Activated naive CD4-positive, alpha-beta T cell treated with anti-CD3 and anti-CD28 coated beads for 36 hours (primary cell): Measurements from ENCODE around the gene SIK3. TPM values are rescaled to one million over a fixed set of nuclear protein-coding genes. Genes with fewer than 3 reads are reported as not detected.

Source experiments
- CTCF ChIA-PET: fragments of 350-600 bp; sonication (Branson Sonifier 250); formaldehyde crosslinking; loops from one replicate; lab custom pipeline; 2021; ENCODE audit warnings: antibody characterized with exemption; lab: Charles Lee
- DNase-seq: peaks from one replicate; pipeline ENCODE4 v3.0.0-alpha.2; 2020
- H3K27ac Mint-ChIP-seq: one replicate; pipeline ENCODE4 v1.8.0; 2021; ENCODE audit warnings: mild to moderate bottlenecking, mixed read lengths
- H3K27me3 Mint-ChIP-seq: one replicate; pipeline ENCODE4 v1.8.0; 2021; ENCODE audit warnings: low read depth, mixed read lengths
- H3K36me3 Mint-ChIP-seq: one replicate; pipeline ENCODE4 v1.8.0; 2021; ENCODE audit warnings: low read depth, mixed read lengths
- H3K4me1 Mint-ChIP-seq: one replicate; pipeline ENCODE4 v1.8.0; 2021; ENCODE audit warnings: low read depth, mixed read lengths
- H3K4me3 Mint-ChIP-seq: one replicate; pipeline ENCODE4 v1.8.0; 2021; ENCODE audit warnings: mild to moderate bottlenecking, moderate library complexity, mixed read lengths
- H3K9me3 Mint-ChIP-seq: one replicate; pipeline ENCODE4 v1.8.0; 2021; ENCODE audit warnings: mixed read lengths
- intact Hi-C: fragments of 100-400 bp; cut with micrococcal nuclease; formaldehyde crosslinking; loops from one replicate; pipeline ENCODE4 v1.15.1; 2023
- total RNA-seq, 2 experiments: library from RNA; stranded (reverse); gene quantifications; one replicate each; pipeline ENCODE4 v1.2.3, GENCODE V29; 2021

Gene SIK3
- total RNA-seq, 2 experiments from 2014 or later, result 13.8 to 15.7 TPM

DNA sequence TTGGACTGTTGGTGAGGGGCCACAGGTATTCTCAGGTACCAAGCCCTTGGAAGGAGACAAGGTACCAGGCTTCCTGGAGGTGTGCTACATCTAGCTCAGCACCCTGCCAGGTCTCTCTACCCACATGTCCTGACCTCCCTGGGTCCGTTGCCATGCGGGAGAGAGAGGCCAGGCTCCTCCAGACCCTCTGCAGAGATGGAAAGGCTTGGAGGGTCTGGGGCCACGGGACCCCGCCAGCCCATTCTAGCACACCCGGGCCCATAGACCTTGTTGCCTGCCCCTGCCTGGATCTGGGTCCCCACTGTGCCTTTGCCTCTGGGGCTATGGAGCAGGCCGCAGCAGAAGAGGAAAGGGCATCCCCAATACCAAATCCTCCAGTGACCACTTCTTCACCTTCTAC, 270.8 kb downstream of the SIK3 start:
- H3K36me3 Mint-ChIP-seq, result no peaks in the 10 kb centered on the region
- H3K4me1 Mint-ChIP-seq, result no peaks in the 10 kb centered on the region
- CTCF ChIA-PET, result interaction anchor here (1.2 kb wide), 1 partner anchor 36 kb away, joined by 3 read pairs; the partner anchor contains the start of gene APOA5
- DNase-seq, result no peak
- no peak overlapping the region for H3K4me3 Mint-ChIP-seq
- no peak overlapping the region for H3K27ac Mint-ChIP-seq
- H3K9me3 Mint-ChIP-seq, result no peaks in the 10 kb centered on the region
- H3K27me3 Mint-ChIP-seq, result no peaks in the 10 kb centered on the region
- intact Hi-C loops, result no loop called here

DNA sequence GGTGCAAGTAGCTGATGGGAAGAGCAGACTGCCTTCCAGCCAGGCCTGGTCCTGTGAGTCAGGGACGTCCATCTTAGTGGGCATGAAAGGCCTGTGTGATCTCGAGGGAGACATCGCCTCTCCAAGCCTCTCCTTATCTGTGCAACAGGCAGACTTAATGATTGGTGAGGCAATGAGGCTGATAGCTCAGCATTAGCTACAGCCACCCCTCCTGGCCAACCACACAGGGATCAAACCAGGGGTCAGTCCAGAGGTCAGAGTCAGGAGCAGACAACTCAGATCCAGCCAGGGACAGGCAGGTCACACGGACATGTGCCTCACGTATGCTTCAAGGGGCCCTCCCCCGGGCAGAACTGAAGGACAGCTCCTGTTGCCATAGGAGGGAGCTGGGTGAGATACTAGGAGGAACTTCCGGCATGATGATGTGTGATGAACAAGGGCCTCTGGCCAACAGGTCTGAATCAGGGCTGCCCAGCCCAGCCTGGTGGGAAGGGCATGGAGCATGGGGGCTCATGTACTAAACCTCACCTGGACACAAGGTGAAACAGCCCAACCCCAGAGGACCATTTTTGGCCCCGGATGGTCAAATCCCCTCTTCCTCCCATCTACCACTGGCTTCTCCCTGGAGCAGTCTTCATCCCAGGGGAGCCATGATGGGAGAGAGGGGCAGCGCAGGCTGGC, 271.3 kb downstream of the SIK3 start:
- no peak for DNase-seq
- intact Hi-C loops, result no loop called here
- CTCF ChIA-PET, result interaction anchor here (0.5 to 1.2 kb wide), 2 partner anchors 36 to 279 kb away, joined by 3 read pairs; partner anchors contain the start of gene APOA5
- Mint-ChIP-seq H3K4me1 (no peaks in the 10 kb centered on the region), H3K36me3 (no peaks in the 10 kb centered on the region), H3K9me3 (no peaks in the 10 kb centered on the region), H3K4me3 (no peak overlapping the region), H3K27me3 (no peaks in the 10 kb centered on the region), H3K27ac (no peak overlapping the region)

DNA sequence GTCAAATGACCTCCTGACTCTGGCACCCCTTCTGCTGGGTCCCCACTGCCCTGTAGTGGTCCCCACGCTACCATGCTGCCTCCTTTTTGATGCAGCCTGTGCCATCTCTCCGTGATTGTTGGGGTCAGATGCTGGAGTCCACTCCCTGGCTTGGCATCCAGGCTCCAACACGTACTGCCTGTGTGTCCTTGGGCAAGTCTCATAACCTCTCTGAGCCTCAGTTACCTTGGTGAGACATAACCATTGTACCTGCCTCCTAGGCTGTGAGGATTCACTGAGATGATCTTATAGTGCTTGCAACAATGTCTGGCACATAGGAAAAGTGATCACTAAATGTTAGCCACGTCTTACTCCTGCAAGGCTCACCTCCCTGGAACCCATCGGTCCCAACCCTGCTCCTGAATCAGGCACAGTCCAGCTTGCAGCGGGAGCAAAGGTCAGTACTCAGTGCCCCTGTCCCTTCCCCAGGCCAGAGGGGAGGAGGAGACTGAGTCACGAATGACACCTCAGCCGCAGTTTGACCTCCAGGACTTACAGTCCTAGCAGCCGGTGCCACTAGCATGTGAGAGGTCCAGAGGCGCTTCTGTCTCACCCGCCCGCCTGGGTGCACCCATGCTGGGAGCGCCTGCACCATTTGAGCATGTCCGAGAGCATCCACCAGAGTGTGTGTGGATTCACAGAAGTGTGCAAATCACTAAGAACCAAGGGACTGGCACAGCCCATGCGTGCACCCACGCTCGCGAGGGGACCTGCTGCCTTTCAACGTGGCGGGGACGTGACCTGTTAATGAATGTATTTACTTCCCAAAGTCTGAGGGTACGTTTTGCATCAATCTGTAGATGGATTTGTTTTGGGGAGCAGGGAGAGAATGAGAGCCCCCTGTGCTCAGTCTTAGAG, 272.1 kb downstream of the SIK3 start:
- no peak overlapping the region for H3K27ac Mint-ChIP-seq
- CTCF ChIA-PET, result interaction anchor here (0.5 to 1.2 kb wide), 3 partner anchors 13 to 280 kb away, joined by 3 read pairs; partner anchors contain the start of gene APOA5
- no peaks in the 10 kb centered on the region for H3K27me3 Mint-ChIP-seq
- no peak overlapping the region for H3K4me3 Mint-ChIP-seq
- H3K36me3 Mint-ChIP-seq, result no peaks in the 10 kb centered on the region
- H3K4me1 Mint-ChIP-seq, result no peaks in the 10 kb centered on the region
- no peaks in the 10 kb centered on the region for H3K9me3 Mint-ChIP-seq
- DNase-seq, result no peak
- intact Hi-C loops, result no loop called here

DNA sequence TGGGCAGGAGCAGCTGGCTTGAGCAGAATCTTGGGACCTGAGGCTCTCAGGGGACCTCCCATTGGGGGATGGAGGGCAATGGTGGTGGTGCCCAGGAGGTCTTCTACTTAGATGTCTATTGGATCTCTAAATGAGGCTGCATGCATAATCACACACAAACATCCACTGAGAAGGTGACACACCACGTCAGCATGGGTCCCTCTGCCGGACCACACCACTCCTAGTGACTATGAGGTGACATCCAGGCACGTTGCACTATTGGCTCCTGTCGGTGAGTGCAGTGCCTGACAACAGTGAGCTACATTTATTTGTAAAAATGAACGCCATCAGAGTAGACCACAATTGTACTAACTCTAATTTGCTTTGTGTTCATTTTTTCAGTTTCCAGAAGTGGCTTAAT, 272.8 kb downstream of the SIK3 start:
- Mint-ChIP-seq H3K9me3 (no peaks in the 10 kb centered on the region), H3K27ac (no peak overlapping the region), H3K4me3 (no peak overlapping the region), H3K27me3 (no peaks in the 10 kb centered on the region), H3K36me3 (no peaks in the 10 kb centered on the region), H3K4me1 (no peaks in the 10 kb centered on the region)
- no peak for DNase-seq
- intact Hi-C loops, result no loop called here
- CTCF ChIA-PET, result interaction anchor here (0.5 to 1.4 kb wide), 2 partner anchors 10 to 12 kb away, joined by 3 to 4 read pairs; no protein-coding TSS in a partner anchor

DNA sequence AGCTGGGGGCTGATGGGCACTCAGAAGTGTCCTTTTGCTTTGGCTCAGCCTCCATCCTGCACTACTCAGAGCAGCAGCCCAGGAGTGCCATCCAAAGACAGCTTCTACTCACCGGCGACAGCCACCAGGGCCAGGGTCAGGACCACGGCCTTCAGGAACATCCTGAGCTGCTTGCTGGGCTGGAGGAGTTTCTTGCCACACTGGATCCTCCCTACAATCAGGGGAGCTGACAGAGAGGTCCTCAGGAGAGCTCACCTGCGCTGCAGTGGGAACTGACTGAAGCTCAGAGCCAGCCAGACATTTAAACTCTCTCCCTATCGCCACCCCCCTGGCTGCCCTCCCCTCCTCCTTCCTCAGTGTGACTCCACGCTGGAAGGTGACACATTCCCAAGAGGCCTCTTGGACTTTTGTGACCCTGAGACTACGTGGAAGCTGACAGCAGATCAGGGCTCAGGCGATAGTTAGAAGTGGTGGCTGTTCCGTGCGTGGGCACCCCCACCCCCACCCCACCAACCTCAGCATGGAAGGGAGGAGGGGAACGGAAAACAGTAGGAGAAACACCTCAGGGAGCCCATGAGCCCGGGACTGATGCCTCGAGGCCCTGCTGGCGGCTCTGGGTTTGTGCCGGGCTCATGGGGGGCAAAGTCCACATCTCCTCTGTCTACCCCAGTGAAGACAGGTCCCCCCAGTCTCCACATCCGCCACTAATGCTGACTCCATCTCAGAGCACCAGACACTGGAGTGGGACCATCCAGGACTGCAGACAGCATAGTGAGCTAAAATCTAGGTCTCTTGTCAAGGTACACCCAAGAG, 275.0 kb downstream of the SIK3 start, which contains the start of gene APOA4:
Gene APOA4, minus strand, starts transcription at position 274 of the 813 bp plus-strand sequence. Its CDS starts 113 bp downstream, at position 161.
- Mint-ChIP-seq H3K4me1 (no peaks in the 10 kb centered on the region), H3K36me3 (no peaks in the 10 kb centered on the region), H3K4me3 (no peak within 1 kb of the TSS), H3K27me3 (no peaks in the 10 kb centered on the region), H3K27ac (no peak within 1 kb of the TSS), H3K9me3 (no peaks in the 10 kb centered on the region)
- no peak for DNase-seq
- CTCF ChIA-PET, result interaction anchor here (0.9 to 1.9 kb wide), 3 partner anchors 10 to 31 kb away, joined by 3 to 7 read pairs (median 3); partner anchors contain the start of gene APOA5
- intact Hi-C loops, result no loop called here

DNA sequence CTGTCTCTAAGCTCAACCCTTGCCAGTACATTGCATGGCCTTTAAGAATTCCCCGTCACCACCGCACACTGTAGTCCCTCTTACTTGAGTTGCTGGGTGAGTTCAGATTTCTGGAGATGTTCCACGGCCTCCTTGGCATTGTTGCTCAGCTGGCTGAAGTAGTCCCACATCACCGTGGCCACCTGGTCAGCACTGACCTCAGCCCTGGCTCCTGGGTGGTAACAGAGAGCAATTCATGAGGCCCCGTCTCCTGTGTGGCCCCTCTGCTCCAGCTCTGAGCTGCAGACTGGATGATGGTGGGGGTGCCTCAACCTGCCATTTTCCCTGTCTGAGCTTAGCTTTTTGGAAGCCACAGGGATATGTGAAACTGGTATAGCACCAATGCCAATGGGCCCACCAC, 275.7 kb downstream of the SIK3 start:
- no peak overlapping the region for H3K4me3 Mint-ChIP-seq
- H3K9me3 Mint-ChIP-seq, result no peaks in the 10 kb centered on the region
- no peak overlapping the region for H3K27ac Mint-ChIP-seq
- no peaks in the 10 kb centered on the region for H3K4me1 Mint-ChIP-seq
- H3K36me3 Mint-ChIP-seq, result no peaks in the 10 kb centered on the region
- DNase-seq, result no peak
- H3K27me3 Mint-ChIP-seq, result no peaks in the 10 kb centered on the region
- CTCF ChIA-PET, result interaction anchor here (0.9 to 1.9 kb wide), 3 partner anchors 10 to 31 kb away, joined by 3 to 7 read pairs (median 3); partner anchors contain the start of gene APOA5
- intact Hi-C loops, result no loop called here

DNA sequence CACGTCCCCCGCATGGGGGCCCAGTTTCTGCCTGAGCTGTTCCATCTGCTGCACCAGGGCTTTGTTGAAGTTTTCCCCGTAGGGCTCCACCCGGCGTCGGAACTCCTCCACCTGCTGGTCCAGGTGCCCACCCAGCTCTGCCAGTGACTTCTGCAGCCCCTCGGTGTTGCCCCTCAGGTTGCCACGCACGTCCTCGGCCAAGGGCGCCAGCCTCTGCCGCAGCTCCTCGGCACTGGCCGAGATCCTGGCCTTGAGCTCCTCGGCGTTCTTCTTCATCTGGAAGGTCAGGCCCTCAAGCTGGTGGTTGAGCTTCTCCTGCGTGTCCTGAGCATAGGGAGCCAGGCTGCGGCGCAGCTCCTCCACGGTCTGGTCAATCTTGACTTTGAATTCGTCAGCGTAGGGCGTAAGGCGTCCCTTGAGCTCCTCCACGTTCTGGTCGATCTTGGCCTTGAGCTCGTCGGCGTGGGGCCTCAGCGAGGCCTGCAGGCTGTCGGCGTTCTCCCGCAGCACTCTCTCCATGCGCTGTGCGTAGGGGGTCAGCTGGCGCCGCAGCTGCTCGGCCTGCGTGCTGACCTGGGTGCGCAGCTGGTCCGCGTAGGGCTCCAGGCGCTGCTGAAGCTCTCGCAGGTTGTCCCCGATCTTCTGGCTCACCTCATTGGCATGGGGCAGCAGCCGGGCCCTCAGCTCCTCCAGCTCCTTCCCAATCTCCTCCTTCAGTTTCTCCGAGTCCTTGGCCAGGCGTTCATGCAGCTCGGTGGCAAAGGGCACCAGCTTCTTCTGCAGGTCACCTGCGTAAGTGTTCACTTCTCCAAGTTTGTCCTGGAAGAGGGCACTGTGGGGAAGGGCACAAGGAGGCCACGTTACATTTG, 276.9 kb downstream of the SIK3 start:
- H3K27me3 Mint-ChIP-seq, result no peaks in the 10 kb centered on the region
- no peak overlapping the region for H3K27ac Mint-ChIP-seq
- intact Hi-C loops, result no loop called here
- CTCF ChIA-PET, result interaction anchor here (1.0 to 1.8 kb wide), 2 partner anchors 28 to 30 kb away, joined by 3 to 4 read pairs; partner anchors contain the start of gene APOA5
- no peaks in the 10 kb centered on the region for H3K9me3 Mint-ChIP-seq
- no peaks in the 10 kb centered on the region for H3K36me3 Mint-ChIP-seq
- no peak overlapping the region for H3K4me3 Mint-ChIP-seq
- DNase-seq, result no peak
- no peaks in the 10 kb centered on the region for H3K4me1 Mint-ChIP-seq

DNA sequence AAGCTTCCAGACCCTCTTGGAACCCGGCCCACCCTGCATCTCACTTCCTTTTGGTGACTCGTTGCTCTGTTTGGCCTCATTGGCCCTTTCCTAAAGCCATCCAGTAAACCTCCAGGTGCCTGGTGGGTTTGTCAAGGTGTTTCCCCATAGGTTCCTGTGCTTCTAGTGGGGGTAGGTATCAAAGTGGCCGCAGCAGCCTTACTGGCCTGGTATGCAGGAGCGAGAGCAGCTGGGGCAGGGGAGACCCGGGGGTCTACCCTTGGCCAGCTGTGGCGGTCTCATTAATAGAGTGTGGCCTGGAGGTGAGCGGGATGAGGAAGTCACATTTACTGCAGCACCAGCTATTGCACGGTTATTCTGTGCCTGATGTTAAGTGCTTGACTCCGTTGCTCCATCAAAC, 279.2 kb downstream of the SIK3 start:
- Mint-ChIP-seq H3K9me3 (no peaks in the 10 kb centered on the region), H3K4me1 (no peaks in the 10 kb centered on the region), H3K36me3 (no peaks in the 10 kb centered on the region), H3K27ac (no peak overlapping the region), H3K4me3 (no peak overlapping the region), H3K27me3 (no peaks in the 10 kb centered on the region)
- DNase-seq, result no peak
- intact Hi-C loops, result no loop called here
- CTCF ChIA-PET, result no interaction called here

DNA sequence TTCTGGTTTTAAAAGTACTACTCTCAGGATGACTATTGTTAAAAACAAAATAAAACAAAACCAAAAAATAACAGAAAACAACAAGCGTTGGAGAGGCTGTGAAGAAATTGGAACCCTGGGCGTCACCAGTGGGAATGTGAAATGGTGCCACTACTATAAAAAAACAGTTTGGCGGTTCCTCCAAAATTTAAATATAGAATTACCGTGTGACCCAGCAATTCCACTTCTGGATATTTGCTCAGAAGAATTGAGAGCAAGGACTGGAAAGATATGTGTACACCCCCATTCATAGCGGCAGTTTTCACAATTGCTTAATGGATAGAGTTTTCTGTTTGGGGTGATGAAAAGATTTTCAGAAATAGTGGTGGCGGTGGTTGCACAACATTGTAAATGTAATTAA, 283.7 kb downstream of the SIK3 start:
- H3K36me3 Mint-ChIP-seq, result no peaks in the 10 kb centered on the region
- no peak overlapping the region for H3K4me3 Mint-ChIP-seq
- H3K9me3 Mint-ChIP-seq, result no peaks in the 10 kb centered on the region
- intact Hi-C loops, result no loop called here
- no peaks in the 10 kb centered on the region for H3K4me1 Mint-ChIP-seq
- DNase-seq, result no peak
- H3K27me3 Mint-ChIP-seq, result no peaks in the 10 kb centered on the region
- H3K27ac Mint-ChIP-seq, result no peak overlapping the region
- CTCF ChIA-PET, result no interaction called here

DNA sequence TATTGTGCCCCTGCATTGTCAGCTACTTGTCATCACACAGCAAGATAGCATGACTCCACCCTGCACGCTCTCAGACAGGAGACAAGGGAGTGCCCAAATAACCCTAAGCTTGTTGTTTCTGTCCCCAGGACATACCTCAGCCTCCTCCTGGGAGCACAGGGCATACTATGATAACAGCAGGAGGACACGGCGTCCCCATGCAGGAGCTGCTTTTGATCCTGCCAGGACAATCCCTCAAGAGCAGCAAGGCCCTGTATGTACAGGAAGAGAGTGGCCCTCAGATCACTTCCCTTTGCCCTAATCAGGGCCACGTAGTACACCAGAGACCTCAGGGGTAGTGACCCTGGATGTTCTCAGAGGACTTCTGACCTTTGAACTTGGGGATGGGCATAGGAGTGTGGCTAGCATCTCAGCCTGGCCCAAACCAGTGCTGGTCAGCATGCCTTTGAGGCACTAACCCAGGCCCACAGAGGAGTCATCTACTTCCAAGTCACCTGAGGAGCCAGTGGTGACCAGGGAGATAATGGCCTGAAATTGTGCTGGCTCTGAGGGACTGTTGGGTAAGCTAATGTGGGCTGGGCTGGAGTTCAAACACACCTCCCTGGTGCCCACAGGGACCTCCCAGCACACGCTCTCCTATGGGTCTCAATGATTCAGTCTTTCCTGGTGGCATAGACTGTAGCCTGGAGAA, 284.3 kb downstream of the SIK3 start:
- Mint-ChIP-seq H3K27ac (no peak overlapping the region), H3K4me1 (no peaks in the 10 kb centered on the region), H3K9me3 (no peaks in the 10 kb centered on the region), H3K36me3 (no peaks in the 10 kb centered on the region), H3K27me3 (no peaks in the 10 kb centered on the region), H3K4me3 (no peak overlapping the region)
- CTCF ChIA-PET, result interaction anchor here (1.2 to 2.0 kb wide), 3 partner anchors 9 to 22 kb away, joined by 3 to 8 read pairs (median 4); partner anchors contain the start of genes APOA4 and APOA5
- DNase-seq, result no peak
- intact Hi-C loops, result no loop called here
